K562 (cell line): Measurements from ENCODE around the gene WFDC1. TPM values are rescaled to one million over a fixed set of nuclear protein-coding genes. Genes with fewer than 3 reads are reported as not detected.

Source experiments
- ATAC-seq: fragments of 200-7000 bp; cut with Tn5 transposase; 3 replicates; pipeline ENCODE4 v1.9.1; 2020; ENCODE audit warnings: moderate library complexity
- BruUV-seq: library from RNA; stranded (reverse); fragments of 400-500 nt; replicated peaks from 2 replicates; lab custom pipeline; 2021; lab: Mats Ljungman, UMichigan
- CTCF ChIA-PET: fragments of 300-600 bp; formaldehyde crosslinking; extraction: SDS; loops from one replicate; lab custom pipeline; 2021; ENCODE audit warnings: low intra/inter-chr PET ratio; lab: Yijun Ruan, JAX
- POLR2A ChIA-PET: fragments of 300-600, 350-650 bp; sonication (Branson Sonifier 250); formaldehyde crosslinking; extraction: SDS; loops from one replicate; lab custom pipeline; 2021; ENCODE audit warnings: antibody characterized with exemption, inconsistent platforms; lab: Yijun Ruan, JAX
- DNase-seq, 4 experiments: peaks; one replicate each; pipeline versions ENCODE4 v3.0.0 to v3.0.0-alpha.2; 2011 to 2018; ENCODE audit warnings: low spot score in 3 of 4, mixed read lengths in 3 of 4; ENCODE audit errors: extremely low read depth in 1 of 4
- FAIRE-seq: peaks from 2 replicates; lab custom pipeline; 2011; peaks lifted over from hg19 to GRCh38; lab: Jason Lieb, UNC
- H2AFZ ChIP-seq: 2 replicates; pipeline ENCODE4 v1.6.0; 2011; ENCODE audit warnings: low read depth, low read length, control low read depth, inconsistent platforms
- H3K27ac ChIP-seq: fragments of 200-600 bp; 3 replicates; pipeline ENCODE4 v1.8.0; 2011; ENCODE audit warnings: low read depth, mild to moderate bottlenecking, control low read depth, inconsistent platforms, low read length, moderate library complexity, mixed read lengths; ENCODE audit errors: extremely low read depth
- H3K27me3 ChIP-seq, 2 experiments: fragments of 300-600 bp in 1 of 2; 2 replicates in 1 of 2; 3 replicates in 1 of 2; pipeline versions ENCODE4 v1.6.0 to v1.8.0; 2011; ENCODE audit warnings: inconsistent platforms in 2 of 2, low read length in 2 of 2, mild to moderate bottlenecking in 1 of 2, mixed read lengths in 1 of 2, moderate library complexity in 1 of 2; ENCODE audit not compliant: control insufficient read depth in 2 of 2, insufficient read depth in 2 of 2
- H3K36me3 ChIP-seq: fragments of 300-600 bp; 3 replicates; pipeline ENCODE4 v1.8.0; 2011; ENCODE audit warnings: mild to moderate bottlenecking, low read length, inconsistent platforms; ENCODE audit not compliant: control insufficient read depth, insufficient read depth
- H3K4me1 ChIP-seq, 2 experiments: fragments of 200-600 bp in 1 of 2; replicated peaks in 1 of 2; 2 replicates in 1 of 2; 3 replicates in 1 of 2; pipeline versions ENCODE4 v1.5.1 to v1.8.0; 2011; ENCODE audit warnings: inconsistent platforms in 2 of 2, low read length in 2 of 2, mild to moderate bottlenecking in 1 of 2, mixed read lengths in 1 of 2, moderate library complexity in 1 of 2; ENCODE audit not compliant: control insufficient read depth in 2 of 2, insufficient read depth in 2 of 2
- H3K4me2 ChIP-seq: 2 replicates; pipeline ENCODE4 v1.6.1; 2011; ENCODE audit warnings: low read length, control low read depth, inconsistent platforms, mixed read lengths; ENCODE audit not compliant: insufficient read depth
- H3K4me3 ChIP-seq: fragments of 200-600 bp; sonication (generic), shearing (Covaris generic); 2 replicates; pipeline ENCODE4 v1.5.1; 2016; ENCODE audit warnings: control low read depth, inconsistent platforms
- H3K79me2 ChIP-seq: fragments of 200-600 bp; 3 replicates; pipeline ENCODE4 v1.8.0; 2011; ENCODE audit warnings: low read length, inconsistent platforms; ENCODE audit not compliant: control insufficient read depth, insufficient read depth
- H3K9ac ChIP-seq, 2 experiments: 2 replicates each; pipeline versions ENCODE4 v1.6.0 to v1.6.1; 2011; ENCODE audit warnings: low read depth in 2 of 2, low read length in 2 of 2, control low read depth in 1 of 2, inconsistent platforms in 1 of 2, mild to moderate bottlenecking in 1 of 2, mixed read lengths in 1 of 2; ENCODE audit not compliant: insufficient read depth in 1 of 2
- H3K9me1 ChIP-seq: one replicate; pipeline ENCODE4 v1.6.0; 2011; ENCODE audit warnings: inconsistent platforms, mild to moderate bottlenecking, low read length, moderate library complexity; ENCODE audit not compliant: control insufficient read depth, insufficient read depth
- H3K9me3 ChIP-seq: replicated peaks from 2 replicates; pipeline ENCODE4 v1.5.1; 2011; ENCODE audit warnings: low read depth, low read length, inconsistent platforms; ENCODE audit not compliant: control insufficient read depth, insufficient read depth
- H4K20me1 ChIP-seq: replicated peaks from 2 replicates; pipeline ENCODE4 v1.6.1; 2011; ENCODE audit warnings: low read length, inconsistent platforms, mixed read lengths; ENCODE audit not compliant: control insufficient read depth, insufficient read depth
- ESRRB ChIP-seq: fragments of 250-450 bp; sonication (Bioruptor Pico); IDR thresholded peaks from 2 replicates; pipeline ENCODE4 v1.5.0; 2020; ENCODE audit warnings: mild to moderate bottlenecking, moderate library complexity, borderline replicate concordance
- NUFIP1 ChIP-seq: fragments of 450-650 bp; IDR thresholded peaks from 2 replicates; pipeline ENCODE4 v1.6.1; 2018; ENCODE audit not compliant: partially characterized antibody
- SP2 ChIP-seq: IDR thresholded peaks from 2 replicates; pipeline ENCODE4 v1.6.1; 2011; ENCODE audit warnings: mild to moderate bottlenecking, low read depth, low read length, moderate library complexity; ENCODE audit not compliant: poor library complexity, severe bottlenecking; ENCODE audit errors: extremely low read depth
- ZNF197 ChIP-seq: fragments of 200-800 bp; sonication (Bioruptor generic); IDR thresholded peaks from 2 replicates; pipeline ENCODE4 v1.6.1; 2016; ENCODE audit warnings: low read depth, missing genetic modification characterization, missing compliant biosample characterization
- WGBS: fragments of 100-300 bp; shearing (Covaris generic); methylation state at CpG from one replicate; pipeline ENCODE4 v1.1.6; 2016; ENCODE audit warnings: low coverage, mixed read lengths; ENCODE audit not compliant: insufficient coverage; ENCODE audit errors: missing lambda C conversion rate; 5-methylcytosine and 5-hydroxymethylcytosine counted together
- in situ Hi-C: fragments of 300-500 bp; cut with MboI; formaldehyde crosslinking; loops from 4 replicates; pipeline ENCODE4 v1.15.0; 2018; ENCODE audit warnings: inconsistent platforms, mixed read lengths
- intact Hi-C: fragments of 100-400 bp; cut with micrococcal nuclease; formaldehyde crosslinking; loops from 2 replicates; pipeline ENCODE4 v1.14.2; 2022
- polyA plus RNA-seq, 8 experiments: library from polyadenylated mRNA; depleted of rRNA in 4 of 8; stranded (reverse) in 5 of 8; unstranded in 3 of 8; fragments of >200 nt; fragmentation: Nextera tagmentation in 2 of 8; fragmentation: Illumina TruSeq in 1 of 8; extraction: Ambion mirVana in 2 of 8; extraction: Trizol in 1 of 8; gene quantifications; 2 replicates each; pipeline versions ENCODE4 v1.2.1 to v1.2.3, GENCODE V29; 2011 to 2014; ENCODE audit warnings: inconsistent platforms in 1 of 8, missing spikeins in 1 of 8
- total RNA-seq, 7 experiments: library from RNA; depleted of rRNA in 6 of 7; stranded (reverse); fragments of >200 nt in 6 of 7; fragmentation: Illumina TruSeq in 2 of 7; extraction: Trizol in 2 of 7; gene quantifications; 2 replicates each; pipeline versions ENCODE4 v1.2.1 to v1.2.3, GENCODE V29; 2011 to 2021; ENCODE audit warnings: low replicate concordance in 1 of 7
- TF ChIP-seq, protein P1 (sequence below): fragments of 450-650 bp; IDR thresholded peaks from 2 replicates; pipeline ENCODE4 v1.6.1; 2018; ENCODE audit warnings: mild to moderate bottlenecking, low read depth; ENCODE audit not compliant: partially characterized antibody

Gene WFDC1
- total and polyA plus RNA-seq, 9 of the 15 experiments (the other 6 are each of a cell fraction or from before 2014, with no cell fraction given) = not detected

DNA sequence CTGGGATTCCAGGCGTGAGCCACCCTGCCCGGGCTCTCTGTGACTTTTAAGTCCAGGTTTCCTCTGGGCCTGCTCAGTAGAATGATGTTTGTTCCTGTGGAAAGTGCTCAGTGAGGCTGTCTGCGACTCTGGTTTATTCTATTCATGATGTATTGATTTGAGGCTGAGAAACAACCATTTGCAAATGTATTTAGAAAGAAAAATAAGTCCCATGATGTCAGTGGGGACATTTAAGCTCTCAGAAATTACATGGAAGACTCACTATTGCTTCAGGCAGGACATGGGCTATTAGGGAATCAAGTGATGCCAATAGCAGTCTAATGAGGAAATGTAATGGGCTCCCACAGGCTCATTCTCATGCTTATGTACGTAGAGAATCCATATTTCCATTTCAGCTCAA lies 32.6 kb upstream of the WFDC1 start:
- Histone ChIP-seq H3K27ac (no peak overlapping the region), H3K27me3 (peaks cover 5 to 45% of the 10 kb centered on the region in 2 experiments; a peak in 4 of 5 replicates), H3K79me2 (no peaks in the 10 kb centered on the region), H3K4me2 (no peak overlapping the region), H3K9ac (no peak overlapping the region), H3K9me1 (no peaks in the 10 kb centered on the region), H3K9me3 (no peaks in the 10 kb centered on the region), H2AFZ (no peak overlapping the region), H3K36me3 (no peaks in the 10 kb centered on the region), H3K4me1 (no peaks in the 10 kb centered on the region), H3K4me3 (no peak overlapping the region), H4K20me1 (0 out of 2 replicates have a peak, but pooled peaks cover 4% of the 10 kb centered on the region)
- no peak for DNase-seq
- WGBS = 6% methylated on average over 4 of the region's 4 CpGs
- POLR2A ChIA-PET = interaction anchor here (0.6 to 0.7 kb wide), 3 partner anchors 9 to 200 kb away, joined by 3 to 5 read pairs (median 4); no protein-coding TSS in a partner anchor
- TF ChIP-seq ESRRB (no peak), SP2 (no peak), NUFIP1 (no peak), ZNF197 (CRISPR knock-in tag) (no peak)
- TF ChIP-seq, protein P1, sequence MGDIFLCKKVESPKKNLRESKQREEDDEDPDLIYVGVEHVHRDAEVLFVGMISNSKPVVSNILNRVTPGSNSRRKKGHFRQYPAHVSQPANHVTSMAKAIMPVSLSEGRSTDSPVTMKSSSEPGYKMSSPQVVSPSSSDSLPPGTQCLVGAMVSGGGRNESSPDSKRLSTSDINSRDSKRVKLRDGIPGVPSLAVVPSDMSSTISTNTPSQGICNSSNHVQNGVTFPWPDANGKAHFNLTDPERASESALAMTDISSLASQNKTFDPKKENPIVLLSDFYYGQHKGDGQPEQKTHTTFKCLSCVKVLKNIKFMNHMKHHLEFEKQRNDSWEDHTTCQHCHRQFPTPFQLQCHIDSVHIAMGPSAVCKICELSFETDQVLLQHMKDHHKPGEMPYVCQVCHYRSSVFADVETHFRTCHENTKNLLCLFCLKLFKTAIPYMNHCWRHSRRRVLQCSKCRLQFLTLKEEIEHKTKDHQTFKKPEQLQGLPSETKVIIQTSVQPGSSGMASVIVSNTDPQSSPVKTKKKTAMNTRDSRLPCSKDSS = no peak
- BruUV-seq = no TSS peak
- CTCF ChIA-PET = no interaction called here
- FAIRE-seq = no peak
- in situ Hi-C loops (no loop called here), intact Hi-C loops (no loop called here)
- no peak for ATAC-seq
